ENCODE data around the gene C1orf50.

GRCh38 chr1:42817976-42818375, 50.9 kb downstream of the C1orf50 start:
- no peak for TF ChIP-seq CTCF (IDR thresholded peaks at IDR 0.05)
- no peak for TF ChIP-seq EP300 (IDR thresholded peaks at IDR 0.05)

All from sigmoid colon (tissue), 4 donors.